T-helper 1 cell (primary cell): ENCODE data around the gene HTR4.

ENCODE experiments used
- DNase-seq, 5 donors: peaks; one replicate each; pipeline ENCODE4 v3.0.0-alpha.2; 2012 to 2020

HTR4 gene

GRCh38 chr5:148663509-148663908 lies 9.2 kb upstream of the HTR4 start:
- DNase-seq = no peak

- DNase-seq = no peak
Observed at GRCh38 chr5:148660346-148660660, 6.0 kb upstream of the HTR4 start.

- no peak for DNase-seq
Observed at GRCh38 chr5:148659641-148660345, 5.5 kb upstream of the HTR4 start.

- DNase-seq = no peak
Observed at GRCh38 chr5:148653291-148653835, 964 bp downstream of the HTR4 start.

- no peak for DNase-seq
Observed at GRCh38 chr5:148651528-148651927, 2.8 kb downstream of the HTR4 start.

- no peak for DNase-seq
Observed at GRCh38 chr5:148645527-148645926, 8.8 kb downstream of the HTR4 start.

- DNase-seq = no peak
Observed at GRCh38 chr5:148641735-148642134, 12.6 kb downstream of the HTR4 start.

GRCh38 chr5:148640471-148640870 lies 13.9 kb downstream of the HTR4 start:
- no peak for DNase-seq

GRCh38 chr5:148639081-148639480 lies 15.2 kb downstream of the HTR4 start:
- no peak for DNase-seq

GRCh38 chr5:148636353-148636752 lies 18.0 kb downstream of the HTR4 start:
- DNase-seq = no peak

GRCh38 chr5:148635321-148636083 lies 18.8 kb downstream of the HTR4 start:
- DNase-seq = no peak

- DNase-seq = no peak
Observed at GRCh38 chr5:148633067-148633377, 21.3 kb downstream of the HTR4 start.

- no peak for DNase-seq
Observed at GRCh38 chr5:148632255-148633066, 21.9 kb downstream of the HTR4 start.

GRCh38 chr5:148626986-148627385 lies 27.3 kb downstream of the HTR4 start:
- no peak for DNase-seq

GRCh38 chr5:148626081-148626613 lies 28.2 kb downstream of the HTR4 start:
- no peak for DNase-seq

- DNase-seq = no peak
Observed at GRCh38 chr5:148625250-148625649, 29.1 kb downstream of the HTR4 start.

- DNase-seq = no peak
Observed at GRCh38 chr5:148623741-148624140, 30.6 kb downstream of the HTR4 start.

- no peak for DNase-seq
Observed at GRCh38 chr5:148623101-148623500, 31.2 kb downstream of the HTR4 start.

GRCh38 chr5:148620696-148621095 lies 33.6 kb downstream of the HTR4 start:
- peak in 1 of 5 donors; percentile 42 for DNase-seq

- no peak for DNase-seq
Observed at GRCh38 chr5:148620091-148620490, 34.2 kb downstream of the HTR4 start.

- no peak for DNase-seq
Observed at GRCh38 chr5:148619484-148619883, 34.8 kb downstream of the HTR4 start.

- DNase-seq = no peak
Observed at GRCh38 chr5:148615644-148616275, 38.6 kb downstream of the HTR4 start.

- DNase-seq = no peak
Observed at GRCh38 chr5:148607406-148607805, 46.9 kb downstream of the HTR4 start.
